ENCODE data around the gene MLANA.

The MLANA gene

GRCh38 chr9:5895782-5896181 is 5.1 kb downstream of the MLANA start:
- DNase-seq (ENCODE audit: insufficient read length, low spot score): no peak
- FAIRE-seq: no peak
- no peak for TF ChIP-seq SPI1 (IDR thresholded peaks at IDR 0.05; ENCODE audit: low read depth, low read length)
- TF ChIP-seq POLR2AphosphoS5 (IDR thresholded peaks at IDR 0.05; ENCODE audit: low read depth, low read length): no peak
- no peak for TF ChIP-seq POU2F2 (IDR thresholded peaks at IDR 0.05; ENCODE audit: low read depth, low read length)
- TF ChIP-seq PAX5 (IDR thresholded peaks at IDR 0.05; ENCODE audit: insufficient read depth, low read length, severe bottlenecking): no peak
- TF ChIP-seq TAF1 (IDR thresholded peaks at IDR 0.05; ENCODE audit: low read depth, low read length): no peak
- no peak for TF ChIP-seq POLR2A (IDR thresholded peaks at IDR 0.05; ENCODE audit: low read depth, low read length)

- DNase-seq (ENCODE audit: insufficient read length, low spot score) (no peak), FAIRE-seq (no peak)
- TF ChIP-seq TAF1 (IDR thresholded peaks at IDR 0.05; ENCODE audit: low read depth, low read length) (no peak), POU2F2 (IDR thresholded peaks at IDR 0.05; ENCODE audit: low read depth, low read length) (no peak), POLR2A (IDR thresholded peaks at IDR 0.05; ENCODE audit: low read depth, low read length) (no peak), SPI1 (IDR thresholded peaks at IDR 0.05; ENCODE audit: low read depth, low read length) (no peak), PAX5 (IDR thresholded peaks at IDR 0.05; ENCODE audit: insufficient read depth, low read length, severe bottlenecking) (no peak), POLR2AphosphoS5 (IDR thresholded peaks at IDR 0.05; ENCODE audit: low read depth, low read length) (no peak)
Measured at GRCh38 chr9:5896863-5897262, 6.2 kb downstream of the MLANA start.

- FAIRE-seq (no peak), DNase-seq (ENCODE audit: insufficient read length, low spot score) (no peak)
- TF ChIP-seq TAF1 (IDR thresholded peaks at IDR 0.05; ENCODE audit: low read depth, low read length) (no peak), POLR2A (IDR thresholded peaks at IDR 0.05; ENCODE audit: low read depth, low read length) (no peak), POU2F2 (IDR thresholded peaks at IDR 0.05; ENCODE audit: low read depth, low read length) (no peak), PAX5 (IDR thresholded peaks at IDR 0.05; ENCODE audit: insufficient read depth, low read length, severe bottlenecking) (no peak), POLR2AphosphoS5 (IDR thresholded peaks at IDR 0.05; ENCODE audit: low read depth, low read length) (no peak)
Measured at GRCh38 chr9:5897851-5898250, 7.2 kb downstream of the MLANA start.

GRCh38 chr9:5899292-5899691 is 8.6 kb downstream of the MLANA start:
- FAIRE-seq (peak; percentile 23), DNase-seq (ENCODE audit: insufficient read length, low spot score) (no peak)
- TF ChIP-seq POLR2AphosphoS5 (IDR thresholded peaks at IDR 0.05; ENCODE audit: low read depth, low read length) (no peak), POLR2A (IDR thresholded peaks at IDR 0.05; ENCODE audit: low read depth, low read length) (no peak), SPI1 (IDR thresholded peaks at IDR 0.05; ENCODE audit: low read depth, low read length) (no peak), TAF1 (IDR thresholded peaks at IDR 0.05; ENCODE audit: low read depth, low read length) (no peak), POU2F2 (IDR thresholded peaks at IDR 0.05; ENCODE audit: low read depth, low read length) (no peak), PAX5 (IDR thresholded peaks at IDR 0.05; ENCODE audit: insufficient read depth, low read length, severe bottlenecking) (no peak)

GRCh38 chr9:5900622-5901021 is 9.9 kb downstream of the MLANA start:
- TF ChIP-seq POU2F2 (IDR thresholded peaks at IDR 0.05; ENCODE audit: low read depth, low read length) (no peak), POLR2AphosphoS5 (IDR thresholded peaks at IDR 0.05; ENCODE audit: low read depth, low read length) (no peak), POLR2A (IDR thresholded peaks at IDR 0.05; ENCODE audit: low read depth, low read length) (no peak), TAF1 (IDR thresholded peaks at IDR 0.05; ENCODE audit: low read depth, low read length) (no peak), PAX5 (IDR thresholded peaks at IDR 0.05; ENCODE audit: insufficient read depth, low read length, severe bottlenecking) (no peak)
- DNase-seq (ENCODE audit: insufficient read length, low spot score) (no peak), FAIRE-seq (no peak)

GRCh38 chr9:5902377-5902776 is 11.7 kb downstream of the MLANA start:
- FAIRE-seq: no peak
- DNase-seq (ENCODE audit: insufficient read length, low spot score): no peak
- TF ChIP-seq TAF1 (IDR thresholded peaks at IDR 0.05; ENCODE audit: low read depth, low read length) (no peak), PAX5 (IDR thresholded peaks at IDR 0.05; ENCODE audit: insufficient read depth, low read length, severe bottlenecking) (no peak), SPI1 (IDR thresholded peaks at IDR 0.05; ENCODE audit: low read depth, low read length) (no peak), POLR2A (IDR thresholded peaks at IDR 0.05; ENCODE audit: low read depth, low read length) (no peak), POU2F2 (IDR thresholded peaks at IDR 0.05; ENCODE audit: low read depth, low read length) (no peak), POLR2AphosphoS5 (IDR thresholded peaks at IDR 0.05; ENCODE audit: low read depth, low read length) (no peak)

- no peak for DNase-seq (ENCODE audit: insufficient read length, low spot score)
- TF ChIP-seq POLR2A (IDR thresholded peaks at IDR 0.05; ENCODE audit: low read depth, low read length) (no peak), POLR2AphosphoS5 (IDR thresholded peaks at IDR 0.05; ENCODE audit: low read depth, low read length) (no peak), PAX5 (IDR thresholded peaks at IDR 0.05; ENCODE audit: insufficient read depth, low read length, severe bottlenecking) (no peak), SPI1 (IDR thresholded peaks at IDR 0.05; ENCODE audit: low read depth, low read length) (no peak), TAF1 (IDR thresholded peaks at IDR 0.05; ENCODE audit: low read depth, low read length) (no peak), POU2F2 (IDR thresholded peaks at IDR 0.05; ENCODE audit: low read depth, low read length) (no peak)
- no peak for FAIRE-seq
Measured at GRCh38 chr9:5908918-5909317, 18.2 kb downstream of the MLANA start.

- TF ChIP-seq POLR2A (IDR thresholded peaks at IDR 0.05; ENCODE audit: low read depth, low read length): no peak
- TF ChIP-seq PAX5 (IDR thresholded peaks at IDR 0.05; ENCODE audit: insufficient read depth, low read length, severe bottlenecking): no peak
- TF ChIP-seq POLR2AphosphoS5 (IDR thresholded peaks at IDR 0.05; ENCODE audit: low read depth, low read length): no peak
- TF ChIP-seq SPI1 (IDR thresholded peaks at IDR 0.05; ENCODE audit: low read depth, low read length): no peak
- TF ChIP-seq POU2F2 (IDR thresholded peaks at IDR 0.05; ENCODE audit: low read depth, low read length): no peak
- TF ChIP-seq TAF1 (IDR thresholded peaks at IDR 0.05; ENCODE audit: low read depth, low read length): no peak
- FAIRE-seq (no peak), DNase-seq (ENCODE audit: insufficient read length, low spot score) (no peak)
Measured at GRCh38 chr9:5909976-5910375, 19.3 kb downstream of the MLANA start.

GRCh38 chr9:5910413-5911057 is 19.8 kb downstream of the MLANA start:
- no peak for FAIRE-seq
- no peak for TF ChIP-seq SPI1 (IDR thresholded peaks at IDR 0.05; ENCODE audit: low read depth, low read length)
- no peak for TF ChIP-seq POLR2A (IDR thresholded peaks at IDR 0.05; ENCODE audit: low read depth, low read length)
- no peak for TF ChIP-seq POU2F2 (IDR thresholded peaks at IDR 0.05; ENCODE audit: low read depth, low read length)
- no peak for TF ChIP-seq TAF1 (IDR thresholded peaks at IDR 0.05; ENCODE audit: low read depth, low read length)
- TF ChIP-seq POLR2AphosphoS5 (IDR thresholded peaks at IDR 0.05; ENCODE audit: low read depth, low read length): no peak
- no peak for TF ChIP-seq PAX5 (IDR thresholded peaks at IDR 0.05; ENCODE audit: insufficient read depth, low read length, severe bottlenecking)
- no peak for DNase-seq (ENCODE audit: insufficient read length, low spot score)

- DNase-seq (ENCODE audit: insufficient read length, low spot score) (no peak), FAIRE-seq (no peak)
- TF ChIP-seq TAF1 (IDR thresholded peaks at IDR 0.05; ENCODE audit: low read depth, low read length) (no peak), POLR2A (IDR thresholded peaks at IDR 0.05; ENCODE audit: low read depth, low read length) (no peak), POLR2AphosphoS5 (IDR thresholded peaks at IDR 0.05; ENCODE audit: low read depth, low read length) (no peak), SPI1 (IDR thresholded peaks at IDR 0.05; ENCODE audit: low read depth, low read length) (no peak), PAX5 (IDR thresholded peaks at IDR 0.05; ENCODE audit: insufficient read depth, low read length, severe bottlenecking) (no peak), POU2F2 (IDR thresholded peaks at IDR 0.05; ENCODE audit: low read depth, low read length) (no peak)
Measured at GRCh38 chr9:5915438-5915837, 24.7 kb downstream of the MLANA start.

Measured in GM12891 (cell line).